ENCODE measurements around the gene PHEX.

The PHEX gene

DNA sequence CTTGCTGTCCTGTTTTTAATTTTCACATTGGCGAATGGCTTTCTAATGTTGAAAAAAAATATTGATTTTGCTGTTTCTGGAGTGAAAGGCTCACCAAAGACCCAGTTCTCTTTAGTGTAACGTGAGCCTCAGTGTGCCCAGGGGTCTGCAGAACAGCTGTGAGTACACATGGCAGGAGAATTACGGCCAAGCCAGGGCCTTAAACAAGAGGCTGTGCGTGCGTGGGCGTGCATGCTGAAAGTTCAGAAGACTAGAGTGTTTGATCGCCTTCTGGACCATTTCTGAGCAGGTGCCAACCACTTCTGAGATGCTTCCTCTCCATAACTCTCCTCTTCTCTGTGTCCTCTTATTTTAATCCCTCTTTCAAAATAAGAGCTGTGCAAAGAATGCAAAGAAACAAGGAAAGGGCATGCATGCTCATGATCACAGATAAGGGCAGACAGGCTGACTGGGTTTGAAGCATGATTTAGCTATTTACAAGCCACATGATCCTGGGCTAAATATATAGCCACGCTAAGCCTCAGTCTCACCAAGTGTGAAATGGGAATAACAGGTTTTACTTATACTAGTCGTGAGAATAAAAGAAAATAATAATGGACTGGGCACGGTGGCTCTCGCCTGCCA is 9.9 kb downstream of the PHEX start:
- DNase-seq: peak; percentile 11

- DNase-seq: no peak
These were observed 11.7 kb downstream of the PHEX start for GRCh38 chrX:22043872-22044271.

GRCh38 chrX:22047468-22047867 is 15.3 kb downstream of the PHEX start:
- no peak for DNase-seq

DNA sequence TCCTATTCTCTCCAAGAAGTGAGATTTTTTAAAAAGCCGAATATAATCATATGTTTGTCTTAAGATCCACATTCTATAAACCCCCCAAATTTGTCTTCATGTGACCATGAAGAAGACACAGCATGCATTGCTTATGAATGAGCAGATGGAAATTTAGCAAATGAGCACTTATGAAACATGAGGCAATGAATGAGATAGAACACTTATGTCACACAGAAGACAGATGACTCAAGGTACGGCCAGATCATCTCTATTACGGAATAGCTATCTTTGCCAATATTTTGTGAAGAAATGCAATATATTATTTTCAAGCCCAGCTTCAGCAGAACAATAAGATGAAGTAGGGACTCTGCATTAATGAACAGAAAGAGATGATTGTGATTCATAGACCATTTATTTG is 21.4 kb downstream of the PHEX start:
- peak; percentile 11 for DNase-seq

DNA sequence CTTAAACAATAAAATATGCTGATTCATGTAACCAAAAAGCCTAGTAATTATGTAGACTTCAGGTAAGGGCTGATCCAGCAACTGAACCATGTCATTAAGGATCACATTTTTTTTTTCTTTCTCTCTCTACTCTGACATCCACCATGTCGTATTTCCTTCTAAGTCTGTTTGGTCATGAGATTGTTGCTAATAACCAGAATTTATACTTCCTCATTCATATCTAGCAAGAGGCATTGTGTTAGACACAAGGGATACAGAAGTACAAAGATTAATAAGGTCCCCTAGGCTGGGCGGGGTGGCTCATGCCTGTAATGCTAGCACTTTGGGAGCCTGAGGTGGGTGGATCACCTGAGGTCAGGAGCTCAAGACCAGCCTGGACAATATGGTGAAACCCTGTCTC is 24.1 kb downstream of the PHEX start:
- peak; percentile 4 for DNase-seq

- no peak for DNase-seq
These were observed 25.5 kb downstream of the PHEX start for GRCh38 chrX:22057667-22058066.

DNA sequence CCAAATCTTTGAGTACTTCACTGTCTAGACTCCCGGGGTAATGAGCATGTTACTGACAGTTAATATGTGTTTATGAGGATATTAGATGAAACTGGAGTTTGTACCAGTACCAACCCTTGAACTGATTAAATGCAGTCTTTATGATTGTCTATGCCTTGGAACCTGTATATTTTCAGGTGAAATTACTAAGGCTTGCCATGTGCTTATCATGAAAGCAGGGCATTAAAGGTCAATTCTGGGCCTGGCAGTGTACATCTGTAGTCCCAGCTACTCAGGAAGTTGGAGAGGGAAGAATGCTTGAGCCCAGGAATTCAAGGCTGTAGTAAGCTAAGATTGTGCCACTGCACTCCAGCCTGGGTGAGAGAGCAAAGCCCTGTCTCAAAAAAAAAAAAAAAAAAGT is 27.6 kb downstream of the PHEX start:
- DNase-seq: no peak

DNA sequence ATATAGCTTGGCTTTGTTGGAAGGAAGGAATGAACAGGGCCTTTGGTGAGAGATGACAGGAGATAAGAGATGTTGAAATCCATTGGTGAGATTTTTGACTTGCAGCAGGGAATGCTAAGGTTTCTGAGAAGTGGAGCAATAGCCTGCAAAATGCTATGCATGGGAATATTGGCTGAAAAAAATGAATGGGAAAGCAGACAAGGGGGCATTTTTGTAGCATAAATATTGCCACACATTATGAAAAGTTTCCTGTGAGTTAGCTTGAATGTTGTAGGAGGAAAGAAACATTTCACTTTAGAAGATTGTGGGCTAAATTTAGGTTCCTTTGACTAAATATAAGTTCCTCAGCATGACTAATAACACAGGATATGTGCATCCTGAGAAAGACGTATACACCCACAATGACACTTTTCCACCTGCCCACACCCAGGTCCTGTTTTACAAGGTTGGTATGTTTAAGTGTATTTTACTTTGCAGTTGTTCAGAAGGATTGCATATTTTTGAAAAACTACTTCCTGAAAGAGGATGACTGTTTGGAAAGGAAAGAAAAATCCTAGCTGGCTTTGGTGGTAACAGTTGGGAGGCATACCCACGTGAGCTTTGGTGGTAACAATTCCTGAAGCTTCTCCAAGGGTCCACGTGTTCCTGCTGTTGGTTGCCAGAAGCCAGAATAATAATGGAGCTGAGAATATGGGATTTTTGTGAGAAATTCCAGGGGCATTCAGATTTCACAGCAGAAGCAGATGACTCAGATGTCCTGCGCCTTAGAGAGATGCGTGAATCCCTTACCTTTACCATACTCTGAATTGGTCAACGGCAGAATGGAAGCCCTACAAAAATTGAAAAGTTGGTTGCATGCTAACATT is 28.5 kb downstream of the PHEX start:
- DNase-seq: no peak

DNA sequence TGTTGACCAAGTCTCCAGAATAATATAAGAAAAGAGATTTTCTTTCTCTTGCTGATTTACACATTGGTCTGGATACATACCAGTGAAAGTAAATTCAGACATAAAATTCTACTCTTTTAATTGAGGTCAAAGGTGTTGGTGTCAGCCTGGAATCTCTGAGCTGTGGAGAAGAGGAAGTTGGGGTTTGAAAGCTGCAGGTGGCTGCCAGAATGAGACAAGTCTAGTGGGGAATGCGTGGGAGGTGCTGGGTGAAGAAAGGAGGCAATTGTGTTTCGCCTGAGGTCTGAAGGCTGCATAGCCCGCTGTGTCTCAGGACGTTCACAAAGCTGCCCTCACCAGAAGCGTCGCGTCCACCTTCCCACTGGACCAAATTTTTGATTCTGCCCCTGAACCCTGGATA is 31.2 kb downstream of the PHEX start:
- no peak for DNase-seq

DNA sequence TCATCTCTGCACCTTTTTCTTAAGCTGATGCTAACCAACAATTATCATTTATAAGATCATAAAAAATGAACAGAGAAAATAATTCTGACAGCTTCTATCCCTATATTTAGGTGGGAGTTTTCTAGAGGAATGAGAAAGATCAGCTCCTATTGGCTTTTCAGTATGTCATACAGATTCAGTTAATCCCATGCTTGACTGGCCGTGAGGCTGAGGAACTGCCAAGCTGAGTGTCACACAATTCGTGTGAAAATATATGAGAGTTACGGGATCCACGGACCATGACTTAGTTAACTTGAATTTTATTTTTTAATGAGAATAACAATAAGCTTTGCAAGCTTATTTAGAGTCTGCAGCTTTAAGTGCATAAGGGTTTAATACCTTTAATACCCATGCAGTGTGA is 37.5 kb downstream of the PHEX start:
- peak; percentile 10 for DNase-seq

GRCh38 chrX:22073928-22074327 is 41.8 kb downstream of the PHEX start:
- DNase-seq: no peak

GRCh38 chrX:22078117-22078516 is 46.0 kb downstream of the PHEX start:
- no peak for DNase-seq

DNA sequence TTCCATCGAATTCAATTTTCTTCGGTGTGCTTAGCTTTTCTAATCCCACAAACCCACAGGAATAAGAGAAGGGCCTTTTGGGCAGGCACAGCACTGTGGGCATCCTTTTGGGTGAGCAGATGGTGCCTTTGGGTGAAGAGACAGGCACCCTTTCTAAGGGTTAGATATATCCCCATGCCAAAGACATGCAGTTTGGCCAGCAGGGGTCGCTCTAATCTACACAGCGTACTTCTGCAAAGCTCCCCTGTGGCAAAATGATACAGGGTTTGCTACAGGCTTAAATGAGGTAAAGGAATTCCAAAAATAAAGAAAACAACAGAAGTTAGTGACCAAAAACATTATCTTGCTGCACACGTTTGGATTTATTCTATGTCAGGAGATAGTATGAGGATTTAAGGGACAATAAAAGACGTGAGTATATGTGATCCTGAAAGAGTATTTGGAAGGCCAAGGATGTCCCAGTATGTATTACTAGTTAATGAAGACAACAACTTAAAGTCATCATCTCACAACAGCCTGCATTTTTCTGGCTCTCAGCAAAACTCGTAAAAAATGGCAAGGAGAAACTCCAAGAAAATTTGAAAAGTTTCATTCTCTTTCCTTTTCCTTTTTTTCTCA is 49.5 kb downstream of the PHEX start:
- peak; percentile 63 for DNase-seq

GRCh38 chrX:22086003-22086402 is 53.9 kb downstream of the PHEX start:
- DNase-seq: no peak

- DNase-seq: no peak
These were observed 55.0 kb downstream of the PHEX start for GRCh38 chrX:22087011-22087557.

DNA sequence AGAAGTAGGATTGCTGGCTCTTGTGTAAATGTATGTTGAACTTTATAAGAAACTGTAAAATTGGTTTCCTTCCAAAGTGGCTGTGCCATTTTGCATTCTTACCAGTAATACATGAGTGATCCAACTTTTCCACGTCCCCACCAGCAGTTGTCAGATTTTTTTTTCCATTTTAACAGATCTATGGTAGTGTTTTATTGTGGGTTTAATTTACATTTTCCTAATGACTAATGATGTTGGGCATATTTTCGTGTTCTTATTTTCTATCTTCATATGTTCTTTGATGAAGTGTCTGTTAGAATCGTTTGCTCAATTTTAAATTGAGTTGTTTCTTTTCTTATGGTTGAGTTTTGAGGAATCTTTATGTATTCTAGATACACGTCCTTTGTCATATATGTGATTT is 56.2 kb downstream of the PHEX start:
- no peak for DNase-seq

- no peak for DNase-seq
These were observed 58.1 kb downstream of the PHEX start for GRCh38 chrX:22090181-22090580.

- no peak for DNase-seq
These were observed 61.4 kb downstream of the PHEX start for GRCh38 chrX:22093550-22093949.

- peak; percentile 18 for DNase-seq
These were observed 63.2 kb downstream of the PHEX start for GRCh38 chrX:22095286-22095685.

DNA sequence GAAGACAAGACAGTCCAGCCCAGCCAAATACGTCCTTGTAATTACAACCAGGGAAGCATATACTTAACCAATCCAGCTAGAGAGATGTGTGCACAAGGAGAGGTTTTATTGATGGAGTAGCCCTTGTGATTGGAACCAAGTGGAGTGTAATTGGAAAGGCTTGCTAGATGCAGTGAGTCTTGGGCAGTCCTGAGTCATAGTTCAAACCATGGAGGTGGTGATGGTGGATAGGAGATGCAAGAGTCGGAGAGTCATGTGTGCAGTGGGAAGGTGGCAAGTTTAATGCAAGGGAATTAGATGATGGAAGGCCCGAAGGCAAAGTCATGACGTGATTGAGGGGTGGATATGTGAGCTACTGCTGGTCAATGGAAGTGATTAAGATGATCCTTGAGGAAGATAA is 63.7 kb downstream of the PHEX start:
- DNase-seq: no peak

DNA sequence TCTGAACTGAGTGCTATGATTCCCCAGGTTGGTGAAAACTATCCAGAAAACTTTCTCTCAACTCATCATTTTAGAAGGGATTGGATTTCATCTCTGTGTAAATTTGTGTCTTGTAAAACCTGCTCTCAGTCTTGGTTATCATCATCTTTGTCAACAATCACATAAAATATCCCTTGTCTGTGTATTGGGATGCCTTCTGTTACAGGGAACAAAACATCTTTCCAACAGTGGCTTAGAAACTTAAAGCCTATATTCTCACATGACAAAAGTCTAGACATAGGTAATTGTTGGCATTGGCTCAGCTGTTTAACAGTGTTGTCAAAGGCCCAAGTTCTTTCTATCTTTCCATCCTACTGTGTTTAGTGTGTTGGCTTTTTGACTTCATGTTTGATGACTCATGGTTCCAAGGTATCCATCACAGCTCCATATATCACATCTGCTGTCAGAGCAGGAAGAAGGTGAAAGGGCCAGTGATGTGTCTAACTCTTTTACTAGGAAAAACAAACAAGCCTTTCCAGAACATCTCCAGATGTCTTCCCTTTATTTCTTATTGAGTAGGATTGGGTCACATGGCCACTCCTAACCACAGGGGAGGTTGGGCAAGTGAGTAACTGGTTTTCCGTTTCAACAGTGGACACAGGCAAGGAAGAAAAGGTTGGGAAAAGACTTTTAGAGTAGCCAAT is 65.0 kb downstream of the PHEX start:
- peak; percentile 85 for DNase-seq

DNA sequence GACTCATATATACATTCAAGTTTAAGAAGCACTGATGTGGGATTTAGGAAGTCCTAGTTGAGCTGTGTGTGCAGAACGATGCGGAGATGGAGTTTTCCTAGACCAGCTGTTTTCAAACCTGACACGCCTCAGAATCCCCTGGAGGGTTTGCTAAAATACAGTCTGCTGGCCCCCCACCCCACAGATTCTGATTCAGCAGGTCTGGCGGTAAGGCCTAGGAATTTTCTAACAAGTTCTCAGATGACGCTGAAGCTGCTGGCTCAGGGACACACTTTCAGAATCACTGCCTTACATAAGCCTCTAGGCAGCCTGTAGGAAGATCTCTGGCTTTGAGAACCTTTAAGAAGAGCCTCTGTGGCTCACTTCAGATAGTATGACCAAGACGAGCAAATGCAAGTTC is 73.1 kb downstream of the PHEX start:
- DNase-seq: peak; percentile 23

DNA sequence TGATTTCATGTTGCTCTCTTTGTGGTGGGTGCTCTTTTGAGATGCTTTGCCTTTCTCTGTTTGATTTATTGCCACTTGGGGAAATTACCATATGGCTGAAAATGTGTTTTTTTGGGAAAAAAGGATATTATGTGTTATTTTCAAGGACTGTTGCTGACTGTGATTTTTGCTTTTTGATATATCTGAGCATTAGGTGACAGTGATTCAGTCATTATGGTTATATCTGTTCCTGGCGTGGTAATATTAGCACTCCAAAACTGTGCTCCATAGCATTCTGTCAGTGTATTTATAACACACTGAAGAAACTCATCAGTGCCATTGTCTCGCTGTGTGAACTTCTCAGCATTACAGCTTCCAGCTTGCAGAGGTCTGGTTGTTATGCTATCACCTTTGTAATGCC is 73.8 kb downstream of the PHEX start:
- no peak for DNase-seq

Measured in NCI-H69 (cell line).